Measurements from ENCODE around the gene MYRIP.
"Not testable (repeated sequence)": the region's sequence is repeated elsewhere in the genome, so short reads cannot be mapped to it uniquely, and the experiment has no call there.

The MYRIP gene

DNA sequence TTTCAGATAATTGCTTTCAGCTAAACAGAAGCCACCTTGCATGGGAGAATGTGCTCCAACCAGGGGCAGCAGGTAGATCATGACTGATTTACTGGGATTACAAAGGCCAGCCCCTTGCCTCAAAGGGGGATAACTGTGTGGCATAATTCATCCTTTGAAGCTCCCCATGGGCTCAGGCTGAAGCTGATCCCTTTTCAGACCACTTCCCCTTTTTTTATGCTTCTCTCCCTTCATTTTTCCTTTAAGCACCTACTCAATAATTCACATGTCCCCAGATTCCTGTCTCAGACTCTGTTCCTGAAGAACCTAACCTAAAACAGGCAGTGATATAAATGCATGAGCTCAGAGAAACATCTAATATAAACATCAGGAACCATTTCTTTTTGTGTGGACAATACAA lies 8.2 kb upstream of the MYRIP start:
- Histone ChIP-seq H3K9me2 (replicated peaks; ENCODE audit: insufficient read depth, low read length) (no peaks in the 10 kb centered on the region), H3F3A (ENCODE audit: insufficient read depth) (no peaks in the 10 kb centered on the region), H3K79me2 (ENCODE audit: insufficient read depth, low read length) (no peaks in the 10 kb centered on the region), H2AFZ (ENCODE audit: low read depth, low read length, severe bottlenecking) (no peak overlapping the region), H3K36me3 (ENCODE audit: low read length) (no peaks in the 10 kb centered on the region), H3K9me3 (ENCODE audit: insufficient read depth, low read length) (no peaks in the 10 kb centered on the region), H3K27ac (ENCODE audit: low read depth, low read length) (no peak overlapping the region), H3K4me2 (ENCODE audit: low read depth, low read length, poor library complexity, severe bottlenecking) (no peak overlapping the region), H3K27me3 (ENCODE audit: low read length) (no peaks in the 10 kb centered on the region), H3K9ac (ENCODE audit: low read length) (no peak overlapping the region), H3K4me3 (ENCODE audit: insufficient read depth, low read length, poor library complexity, severe bottlenecking) (no peak overlapping the region), H4K20me1 (ENCODE audit: low read depth, low read length) (no peaks in the 10 kb centered on the region)
- TF ChIP-seq EZH2phosphoT487 (conservative IDR thresholded peaks at IDR 0.05; ENCODE audit: low read length) = no peak
- TF ChIP-seq, protein P1, sequence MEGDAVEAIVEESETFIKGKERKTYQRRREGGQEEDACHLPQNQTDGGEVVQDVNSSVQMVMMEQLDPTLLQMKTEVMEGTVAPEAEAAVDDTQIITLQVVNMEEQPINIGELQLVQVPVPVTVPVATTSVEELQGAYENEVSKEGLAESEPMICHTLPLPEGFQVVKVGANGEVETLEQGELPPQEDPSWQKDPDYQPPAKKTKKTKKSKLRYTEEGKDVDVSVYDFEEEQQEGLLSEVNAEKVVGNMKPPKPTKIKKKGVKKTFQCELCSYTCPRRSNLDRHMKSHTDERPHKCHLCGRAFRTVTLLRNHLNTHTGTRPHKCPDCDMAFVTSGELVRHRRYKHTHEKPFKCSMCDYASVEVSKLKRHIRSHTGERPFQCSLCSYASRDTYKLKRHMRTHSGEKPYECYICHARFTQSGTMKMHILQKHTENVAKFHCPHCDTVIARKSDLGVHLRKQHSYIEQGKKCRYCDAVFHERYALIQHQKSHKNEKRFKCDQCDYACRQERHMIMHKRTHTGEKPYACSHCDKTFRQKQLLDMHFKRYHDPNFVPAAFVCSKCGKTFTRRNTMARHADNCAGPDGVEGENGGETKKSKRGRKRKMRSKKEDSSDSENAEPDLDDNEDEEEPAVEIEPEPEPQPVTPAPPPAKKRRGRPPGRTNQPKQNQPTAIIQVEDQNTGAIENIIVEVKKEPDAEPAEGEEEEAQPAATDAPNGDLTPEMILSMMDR (IDR thresholded peaks at IDR 0.05; ENCODE audit: insufficient read depth, low read length, poor library complexity, severe bottlenecking) = no peak

DNA sequence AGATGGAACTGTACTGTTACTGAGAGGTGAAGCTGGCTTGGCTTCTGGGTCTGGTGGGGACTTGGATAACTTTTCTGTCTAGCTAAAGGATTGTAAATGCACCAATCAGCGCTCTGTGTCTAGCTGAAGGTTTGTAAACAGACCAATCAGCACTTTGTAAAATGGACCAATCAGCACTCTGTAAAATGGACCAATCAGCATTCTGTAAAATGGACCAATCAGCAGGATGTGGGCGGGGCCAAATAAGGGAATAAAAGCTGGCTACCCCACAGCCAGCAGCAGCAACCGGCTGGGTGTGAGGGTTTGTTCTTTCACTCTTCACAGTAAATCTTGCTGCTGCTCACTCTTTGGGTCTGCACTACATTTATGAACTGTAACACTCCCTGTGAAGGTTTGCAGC lies 6.9 kb upstream of the MYRIP start:
- not testable (repeated sequence) for H3K4me3 ChIP-seq (ENCODE audit: insufficient read depth, low read length, poor library complexity, severe bottlenecking)

DNA sequence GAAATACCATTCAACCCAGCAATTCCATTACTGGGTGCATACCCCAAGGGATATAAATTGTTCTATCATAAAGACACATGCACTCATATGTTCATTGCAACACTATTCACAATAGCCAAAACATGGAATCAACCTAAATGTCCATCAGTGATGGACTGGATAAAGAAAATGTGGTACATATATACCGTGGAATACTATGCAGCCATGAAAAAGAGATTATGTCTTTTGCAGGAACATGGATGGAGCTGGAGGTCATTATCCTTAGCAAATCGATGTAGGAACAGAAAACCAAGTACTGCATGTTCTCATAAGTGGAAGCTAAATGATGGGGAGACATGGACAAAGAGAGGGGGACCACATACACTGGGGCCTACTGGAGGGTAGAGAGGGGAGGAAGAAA lies 5.5 kb upstream of the MYRIP start:
- Histone ChIP-seq H4K20me1 (ENCODE audit: low read depth, low read length) (no peaks in the 10 kb centered on the region), H3F3A (ENCODE audit: insufficient read depth) (no peaks in the 10 kb centered on the region), H3K79me2 (ENCODE audit: insufficient read depth, low read length) (no peaks in the 10 kb centered on the region), H3K9ac (ENCODE audit: low read length) (no peak overlapping the region), H3K27ac (ENCODE audit: low read depth, low read length) (no peak overlapping the region), H3K4me3 (ENCODE audit: insufficient read depth, low read length, poor library complexity, severe bottlenecking) (no peak overlapping the region), H3K27me3 (ENCODE audit: low read length) (no peaks in the 10 kb centered on the region), H3K9me2 (replicated peaks; ENCODE audit: insufficient read depth, low read length) (no peaks in the 10 kb centered on the region), H3K9me3 (ENCODE audit: insufficient read depth, low read length) (no peaks in the 10 kb centered on the region), H3K4me2 (ENCODE audit: low read depth, low read length, poor library complexity, severe bottlenecking) (no peak overlapping the region), H2AFZ (ENCODE audit: low read depth, low read length, severe bottlenecking) (no peak overlapping the region), H3K36me3 (ENCODE audit: low read length) (no peaks in the 10 kb centered on the region)
- TF ChIP-seq, protein P1 (IDR thresholded peaks at IDR 0.05; ENCODE audit: insufficient read depth, low read length, poor library complexity, severe bottlenecking) = no peak
- no peak for TF ChIP-seq EZH2phosphoT487 (conservative IDR thresholded peaks at IDR 0.05; ENCODE audit: low read length)

More for the DNA sequence above, 6.9 kb upstream of the MYRIP start:
- not testable (repeated sequence) for H2AFZ ChIP-seq (ENCODE audit: low read depth, low read length, severe bottlenecking); H3K27me3 ChIP-seq (ENCODE audit: low read length); H3K9ac ChIP-seq (ENCODE audit: low read length); H3F3A ChIP-seq (ENCODE audit: insufficient read depth); H3K36me3 ChIP-seq (ENCODE audit: low read length); H3K27ac ChIP-seq (ENCODE audit: low read depth, low read length); H3K9me2 ChIP-seq (replicated peaks; ENCODE audit: insufficient read depth, low read length); H3K4me2 ChIP-seq (ENCODE audit: low read depth, low read length, poor library complexity, severe bottlenecking); H3K79me2 ChIP-seq (ENCODE audit: insufficient read depth, low read length); H3K9me3 ChIP-seq (ENCODE audit: insufficient read depth, low read length); H4K20me1 ChIP-seq (ENCODE audit: low read depth, low read length)

DNA sequence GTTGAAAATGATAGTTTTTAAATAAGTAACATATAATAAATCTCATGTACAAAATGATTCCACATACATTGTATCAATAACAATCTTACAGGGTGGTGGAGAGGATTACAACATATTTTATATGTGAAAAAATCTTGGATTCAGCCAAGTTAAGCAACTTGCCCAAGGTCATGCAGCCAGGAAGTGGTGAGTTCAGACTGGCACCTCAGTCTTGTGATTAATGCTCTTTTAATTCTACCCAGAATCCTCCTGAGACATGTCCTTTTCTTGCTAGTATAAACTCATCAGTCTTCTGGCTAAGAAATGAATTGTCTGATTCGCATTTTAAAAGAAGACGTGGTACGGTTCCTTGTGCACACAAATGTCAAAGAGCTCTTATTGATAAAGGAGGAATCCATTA lies 4.5 kb upstream of the MYRIP start:
- H3K4me2 ChIP-seq (ENCODE audit: low read depth, low read length, poor library complexity, severe bottlenecking) = no peak overlapping the region
- no peak overlapping the region for H3K27ac ChIP-seq (ENCODE audit: low read depth, low read length)
- H3K79me2 ChIP-seq (ENCODE audit: insufficient read depth, low read length) = no peaks in the 10 kb centered on the region
- H3K36me3 ChIP-seq (ENCODE audit: low read length) = no peaks in the 10 kb centered on the region
- H2AFZ ChIP-seq (ENCODE audit: low read depth, low read length, severe bottlenecking) = no peak overlapping the region
- H3K4me3 ChIP-seq (ENCODE audit: insufficient read depth, low read length, poor library complexity, severe bottlenecking) = no peak overlapping the region
- H3K9ac ChIP-seq (ENCODE audit: low read length) = no peak overlapping the region
- H3K9me3 ChIP-seq (ENCODE audit: insufficient read depth, low read length) = no peaks in the 10 kb centered on the region
- TF ChIP-seq, protein P1 (IDR thresholded peaks at IDR 0.05; ENCODE audit: insufficient read depth, low read length, poor library complexity, severe bottlenecking) = no peak
- TF ChIP-seq EZH2phosphoT487 (conservative IDR thresholded peaks at IDR 0.05; ENCODE audit: low read length) = no peak
- no peaks in the 10 kb centered on the region for H3K27me3 ChIP-seq (ENCODE audit: low read length)
- H4K20me1 ChIP-seq (ENCODE audit: low read depth, low read length) = no peaks in the 10 kb centered on the region
- no peaks in the 10 kb centered on the region for H3K9me2 ChIP-seq (replicated peaks; ENCODE audit: insufficient read depth, low read length)
- H3F3A ChIP-seq (ENCODE audit: insufficient read depth) = no peaks in the 10 kb centered on the region

Measured in SU-DHL-6 (cell line).